IPS-NIHi7 (cell line): ENCODE measurements around the gene ARHGEF6.

Source experiments
- DNase-seq: peaks from one replicate; pipeline ENCODE4 v3.0.0; 2012; ENCODE audit warnings: mixed read lengths; ENCODE audit errors: extremely low spot score

Gene ARHGEF6

GRCh38 chrX:136691028-136691809, 89.5 kb downstream of the ARHGEF6 start:
- DNase-seq = no peak

GRCh38 chrX:136689436-136689835, 91.3 kb downstream of the ARHGEF6 start:
- DNase-seq = peak; percentile 46

- no peak for DNase-seq
Measured at GRCh38 chrX:136687457-136687856, 93.3 kb downstream of the ARHGEF6 start.

GRCh38 chrX:136684120-136684519, 96.6 kb downstream of the ARHGEF6 start:
- DNase-seq = no peak

GRCh38 chrX:136679531-136679930, 101.2 kb downstream of the ARHGEF6 start:
- DNase-seq = no peak

- DNase-seq = no peak
Measured at GRCh38 chrX:136674270-136674985, 106.3 kb downstream of the ARHGEF6 start.

GRCh38 chrX:136671006-136671610, 109.6 kb downstream of the ARHGEF6 start:
- no peak for DNase-seq

- no peak for DNase-seq
Measured at GRCh38 chrX:136667446-136668168, 113.1 kb downstream of the ARHGEF6 start.

- no peak for DNase-seq
Measured at GRCh38 chrX:136666088-136666487, 114.6 kb downstream of the ARHGEF6 start.

GRCh38 chrX:136665258-136665900, 115.4 kb downstream of the ARHGEF6 start:
- DNase-seq = no peak

GRCh38 chrX:136662976-136663375, 117.8 kb downstream of the ARHGEF6 start:
- DNase-seq = no peak

GRCh38 chrX:136662104-136662503, 118.6 kb downstream of the ARHGEF6 start:
- DNase-seq = no peak

GRCh38 chrX:136660896-136661295, 119.8 kb downstream of the ARHGEF6 start:
- no peak for DNase-seq

GRCh38 chrX:136659174-136659573, 121.6 kb downstream of the ARHGEF6 start:
- DNase-seq = no peak

GRCh38 chrX:136658151-136658550, 122.6 kb downstream of the ARHGEF6 start:
- no peak for DNase-seq

GRCh38 chrX:136656361-136656964, 124.3 kb downstream of the ARHGEF6 start:
- no peak for DNase-seq

- no peak for DNase-seq
Measured at GRCh38 chrX:136652822-136653723, 127.7 kb downstream of the ARHGEF6 start.

GRCh38 chrX:136650811-136651210, 129.9 kb downstream of the ARHGEF6 start:
- DNase-seq = no peak

GRCh38 chrX:136647677-136648360, 132.9 kb downstream of the ARHGEF6 start, which contains the start of gene CD40LG:
CD40LG (plus strand) TSS chrX:136648158; CDS start chrX:136648249, 91 bp downstream.
- no peak for DNase-seq
